Measurements from ENCODE around the gene MRPL9. TPM values are rescaled to one million over a fixed set of nuclear protein-coding genes. Genes with fewer than 3 reads are reported as not detected.

MRPL9 gene
- total RNA-seq, 1 donor from 2014 or later = 121 TPM

DNA sequence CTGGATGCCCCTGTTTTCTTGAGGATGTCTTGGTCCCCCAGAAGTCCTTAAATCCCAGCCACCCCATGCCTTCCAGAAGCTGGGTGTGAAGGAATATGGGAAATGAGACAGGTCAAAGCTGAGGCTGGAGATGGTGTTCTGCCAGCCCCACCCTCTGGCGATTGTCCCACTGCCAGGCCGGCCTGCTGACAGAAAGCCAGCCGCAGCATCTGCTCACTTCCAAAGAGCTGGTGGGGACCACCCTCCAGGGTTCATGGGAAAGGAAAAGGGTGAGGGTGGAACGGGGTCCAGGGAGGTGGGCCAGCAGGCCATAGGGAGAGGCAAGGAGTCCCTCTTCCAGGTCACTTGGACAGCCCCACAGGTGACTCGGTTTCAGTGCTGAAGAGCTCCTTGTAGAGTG is 43.8 kb upstream of the MRPL9 start:
- Mint-ChIP-seq H3K27ac (ENCODE audit: unreplicated experiment) (no peak overlapping the region), H3K36me3 (ENCODE audit: low read depth) (no peaks in the 10 kb centered on the region), H3K4me3 (no peak overlapping the region), H3K4me1 (peaks cover 11% of the 10 kb centered on the region), H3K9me3 (no peaks in the 10 kb centered on the region), H3K27me3 (ENCODE audit: low read depth) (peaks cover 26% of the 10 kb centered on the region)
- TF ChIP-seq, protein P1, sequence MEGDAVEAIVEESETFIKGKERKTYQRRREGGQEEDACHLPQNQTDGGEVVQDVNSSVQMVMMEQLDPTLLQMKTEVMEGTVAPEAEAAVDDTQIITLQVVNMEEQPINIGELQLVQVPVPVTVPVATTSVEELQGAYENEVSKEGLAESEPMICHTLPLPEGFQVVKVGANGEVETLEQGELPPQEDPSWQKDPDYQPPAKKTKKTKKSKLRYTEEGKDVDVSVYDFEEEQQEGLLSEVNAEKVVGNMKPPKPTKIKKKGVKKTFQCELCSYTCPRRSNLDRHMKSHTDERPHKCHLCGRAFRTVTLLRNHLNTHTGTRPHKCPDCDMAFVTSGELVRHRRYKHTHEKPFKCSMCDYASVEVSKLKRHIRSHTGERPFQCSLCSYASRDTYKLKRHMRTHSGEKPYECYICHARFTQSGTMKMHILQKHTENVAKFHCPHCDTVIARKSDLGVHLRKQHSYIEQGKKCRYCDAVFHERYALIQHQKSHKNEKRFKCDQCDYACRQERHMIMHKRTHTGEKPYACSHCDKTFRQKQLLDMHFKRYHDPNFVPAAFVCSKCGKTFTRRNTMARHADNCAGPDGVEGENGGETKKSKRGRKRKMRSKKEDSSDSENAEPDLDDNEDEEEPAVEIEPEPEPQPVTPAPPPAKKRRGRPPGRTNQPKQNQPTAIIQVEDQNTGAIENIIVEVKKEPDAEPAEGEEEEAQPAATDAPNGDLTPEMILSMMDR (conservative IDR thresholded peaks at IDR 0.05) = no peak
- DNase-seq (ENCODE audit: low read depth, low spot score) = no peak

DNA sequence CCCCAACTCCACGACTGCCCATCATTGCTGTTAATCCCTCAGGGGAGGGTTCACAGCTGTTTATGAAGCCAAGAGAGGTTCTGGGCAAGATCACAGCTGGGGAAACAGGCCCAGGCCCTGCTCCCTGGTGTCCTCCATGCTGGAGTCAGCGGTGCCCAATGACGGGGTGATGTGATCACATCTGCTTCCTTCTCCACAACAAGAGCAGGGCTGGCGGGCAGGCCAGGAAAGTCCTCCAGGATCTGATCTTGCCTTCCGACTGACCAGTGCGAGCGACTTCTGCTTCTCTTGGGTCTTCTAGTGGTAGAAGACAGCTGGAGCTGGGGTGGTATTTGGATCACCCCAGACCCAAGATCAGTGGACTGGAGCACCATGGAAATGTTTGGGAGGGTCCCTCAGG is 42.9 kb upstream of the MRPL9 start:
- DNase-seq (ENCODE audit: low read depth, low spot score) = no peak
- no peaks in the 10 kb centered on the region for H3K36me3 Mint-ChIP-seq (ENCODE audit: low read depth)
- H3K4me3 Mint-ChIP-seq = no peak overlapping the region
- no peaks in the 10 kb centered on the region for H3K9me3 Mint-ChIP-seq
- peaks cover 11% of the 10 kb centered on the region for H3K4me1 Mint-ChIP-seq
- no peak overlapping the region for H3K27ac Mint-ChIP-seq (ENCODE audit: unreplicated experiment)
- peaks cover 26% of the 10 kb centered on the region for H3K27me3 Mint-ChIP-seq (ENCODE audit: low read depth)
- TF ChIP-seq, protein P1 (conservative IDR thresholded peaks at IDR 0.05) = no peak

DNA sequence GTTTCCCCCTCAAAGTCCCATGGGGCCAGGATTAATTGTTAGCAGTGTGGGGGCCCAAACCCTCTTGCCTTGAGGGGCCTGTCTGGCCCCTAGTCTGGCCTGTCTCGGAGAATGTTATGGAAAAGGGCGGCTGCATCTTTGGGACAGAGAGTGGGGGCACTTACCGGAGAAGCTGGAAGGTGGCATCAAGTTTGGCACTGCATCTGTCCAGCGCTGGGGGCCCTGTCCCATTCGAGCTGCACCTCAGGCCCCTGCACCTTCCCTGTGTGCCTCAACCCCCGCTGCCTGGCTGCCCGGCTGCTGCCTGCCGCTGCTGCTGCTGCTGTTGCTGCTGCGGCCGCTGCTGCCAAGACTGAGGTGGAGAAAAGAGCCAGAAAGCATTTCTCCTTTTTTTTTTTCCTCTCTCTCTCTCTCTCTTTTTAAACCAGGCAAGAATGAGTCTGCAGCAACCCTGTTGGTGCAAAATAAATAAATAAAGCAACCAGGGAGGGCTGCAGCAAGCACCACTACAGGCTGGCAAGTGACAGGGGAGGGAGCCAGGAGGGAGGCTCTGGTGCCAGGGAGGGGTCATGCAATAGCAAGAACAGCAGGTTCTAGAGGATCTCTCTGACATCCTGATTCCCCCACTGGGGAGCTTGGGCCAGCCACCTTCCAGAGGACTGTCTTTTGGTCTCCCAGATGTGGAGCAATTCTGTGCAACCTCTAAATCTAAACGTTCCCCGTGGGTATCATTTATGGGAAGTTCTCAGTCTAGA is 41.9 kb upstream of the MRPL9 start, which contains the start of gene LINGO4:
TSS of gene LINGO4 (minus strand) at position 354 of the 755 bp plus-strand sequence. CDS start 2,715 bp downstream, outside the sequence.
- peaks cover 26% of the 10 kb centered on the region for H3K27me3 Mint-ChIP-seq (ENCODE audit: low read depth)
- TF ChIP-seq, protein P1 (conservative IDR thresholded peaks at IDR 0.05) = no peak
- DNase-seq (ENCODE audit: low read depth, low spot score) = no peak
- no peak within 1 kb of the TSS for H3K4me3 Mint-ChIP-seq
- H3K36me3 Mint-ChIP-seq (ENCODE audit: low read depth) = no peaks in the 10 kb centered on the region
- peaks cover 10% of the 10 kb centered on the region for H3K4me1 Mint-ChIP-seq
- no peaks in the 10 kb centered on the region for H3K9me3 Mint-ChIP-seq
- H3K27ac Mint-ChIP-seq (ENCODE audit: unreplicated experiment) = no peak within 1 kb of the TSS

DNA sequence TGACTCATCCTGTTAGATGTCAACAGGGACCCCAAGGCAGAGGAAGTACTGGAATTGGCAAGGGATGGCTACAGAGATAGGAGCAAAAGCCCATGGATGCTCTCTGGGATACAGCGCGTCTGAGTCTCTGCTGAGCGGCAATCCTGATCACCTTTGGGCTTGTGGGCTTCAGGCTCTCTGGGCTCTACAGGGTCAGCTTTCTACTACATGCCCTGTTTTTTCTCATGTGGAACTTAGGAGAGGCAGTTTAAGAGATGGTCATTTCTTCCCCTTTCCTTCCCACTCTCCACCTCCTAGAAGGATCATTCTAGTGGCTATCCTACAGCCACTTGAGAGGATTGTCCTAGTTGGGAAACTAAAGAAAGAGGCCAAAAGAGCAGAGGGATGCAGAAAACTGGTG is 40.6 kb upstream of the MRPL9 start:
- peaks cover 35% of the 10 kb centered on the region for H3K27me3 Mint-ChIP-seq (ENCODE audit: low read depth)
- no peaks in the 10 kb centered on the region for H3K9me3 Mint-ChIP-seq
- peaks cover 4% of the 10 kb centered on the region for H3K4me1 Mint-ChIP-seq
- no peak for DNase-seq (ENCODE audit: low read depth, low spot score)
- no peak overlapping the region for H3K4me3 Mint-ChIP-seq
- H3K27ac Mint-ChIP-seq (ENCODE audit: unreplicated experiment) = no peak overlapping the region
- TF ChIP-seq, protein P1 (conservative IDR thresholded peaks at IDR 0.05) = no peak
- H3K36me3 Mint-ChIP-seq (ENCODE audit: low read depth) = no peaks in the 10 kb centered on the region

DNA sequence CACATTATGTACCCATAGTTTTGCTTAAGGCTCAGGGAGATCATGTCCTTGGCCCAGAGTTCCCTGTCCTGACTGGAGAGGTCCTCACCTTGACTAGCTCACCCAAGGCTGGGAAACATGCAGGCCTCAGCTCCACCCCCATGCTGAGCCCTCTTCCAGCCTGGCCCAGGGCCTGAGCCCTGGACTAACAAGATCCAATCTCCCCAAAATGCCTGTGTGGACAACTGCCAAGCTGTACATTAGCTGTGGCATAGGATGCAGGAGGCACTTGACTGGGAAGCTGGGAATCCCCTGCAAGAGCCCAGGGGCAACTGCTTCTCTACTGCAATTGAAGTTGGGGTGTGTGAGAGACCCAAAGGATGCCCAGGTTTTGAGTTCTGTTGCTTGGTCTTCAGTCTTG is 39.9 kb upstream of the MRPL9 start:
- no peak overlapping the region for H3K27ac Mint-ChIP-seq (ENCODE audit: unreplicated experiment)
- no peaks in the 10 kb centered on the region for H3K9me3 Mint-ChIP-seq
- no peaks in the 10 kb centered on the region for H3K36me3 Mint-ChIP-seq (ENCODE audit: low read depth)
- DNase-seq (ENCODE audit: low read depth, low spot score) = no peak
- H3K4me3 Mint-ChIP-seq = no peak overlapping the region
- TF ChIP-seq, protein P1 (conservative IDR thresholded peaks at IDR 0.05) = no peak
- H3K27me3 Mint-ChIP-seq (ENCODE audit: low read depth) = peaks cover 38% of the 10 kb centered on the region
- peaks cover 4% of the 10 kb centered on the region for H3K4me1 Mint-ChIP-seq

Data from neural crest cell (in vitro differentiated cells).